Caco-2 (cell line): ENCODE data around the gene HGFAC. TPM values are rescaled to one million over a fixed set of nuclear protein-coding genes. Genes with fewer than 3 reads are reported as not detected.

Experiments used
- BruUV-seq: library from RNA; stranded (reverse); fragments of 400-500 nt; replicated peaks from 2 replicates; lab custom pipeline; 2021; lab: Mats Ljungman, UMichigan
- CTCF ChIA-PET: fragments of 300-600 bp; sonication (Branson Sonifier 250); formaldehyde crosslinking; loops from one replicate; lab custom pipeline; 2022; ENCODE audit warnings: antibody characterized with exemption; lab: Charles Lee
- POLR2A ChIA-PET: fragments of 300-600 bp; sonication (Branson Sonifier 250); formaldehyde crosslinking; loops from one replicate; lab custom pipeline; 2022; ENCODE audit warnings: antibody characterized with exemption; lab: Charles Lee
- DNase-seq, 2 experiments: peaks; one replicate each; pipeline versions ENCODE4 v3.0.0 to v3.0.0-alpha.2; 2020 to 2022
- H3K27me3 ChIP-seq: replicated peaks from 2 replicates; pipeline ENCODE4 v1.6.0; 2011; ENCODE audit warnings: low read length; ENCODE audit not compliant: control insufficient read depth, insufficient read depth
- H3K36me3 ChIP-seq: 2 replicates; pipeline ENCODE4 v1.5.1; 2011; ENCODE audit warnings: low read length; ENCODE audit not compliant: control insufficient read depth, insufficient read depth
- H3K4me1 ChIP-seq: fragments of 250-450 bp; sonication (Bioruptor Pico); 2 replicates; pipeline ENCODE4 v1.5.1; 2020; ENCODE audit warnings: mild to moderate bottlenecking
- H3K4me3 ChIP-seq: 2 replicates; pipeline ENCODE4 v1.5.1; 2011; ENCODE audit warnings: low read depth, mild to moderate bottlenecking, control low read depth, low read length
- H3K9me3 ChIP-seq: fragments of 250-450 bp; sonication (Bioruptor Pico); 2 replicates; pipeline ENCODE4 v1.5.1; 2020; ENCODE audit warnings: mild to moderate bottlenecking, moderate library complexity
- H3K27ac Mint-ChIP-seq: one replicate; pipeline ENCODE4 v1.8.0; 2022; ENCODE audit warnings: mixed read lengths; ENCODE audit not compliant: unreplicated experiment
- H3K27me3 Mint-ChIP-seq: one replicate; pipeline ENCODE4 v1.8.0; 2022; ENCODE audit warnings: mixed read lengths; ENCODE audit not compliant: insufficient read depth, unreplicated experiment
- H3K36me3 Mint-ChIP-seq: one replicate; pipeline ENCODE4 v1.8.0; 2022; ENCODE audit warnings: mild to moderate bottlenecking, mixed read lengths; ENCODE audit not compliant: insufficient read depth, unreplicated experiment
- H3K4me1 Mint-ChIP-seq: one replicate; pipeline ENCODE4 v1.8.0; 2022; ENCODE audit warnings: low read depth, mixed read lengths; ENCODE audit not compliant: unreplicated experiment
- H3K4me3 Mint-ChIP-seq: one replicate; pipeline ENCODE4 v1.8.0; 2022; ENCODE audit warnings: mild to moderate bottlenecking, moderate library complexity, mixed read lengths; ENCODE audit not compliant: unreplicated experiment
- H3K9me3 Mint-ChIP-seq: one replicate; pipeline ENCODE4 v1.8.0; 2022; ENCODE audit warnings: mixed read lengths; ENCODE audit not compliant: unreplicated experiment
- CTCF ChIP-seq, 2 experiments: fragments of 200-600 bp in 1 of 2; IDR thresholded peaks; 1 replicate in 1 of 2; 2 replicates in 1 of 2; pipeline versions ENCODE4 v1.5.1 to v1.8.0; 2011 to 2022; ENCODE audit warnings: antibody characterized with exemption in 1 of 2, control low read depth in 1 of 2, inconsistent platforms in 1 of 2, low read depth in 1 of 2, low read length in 1 of 2, mild to moderate bottlenecking in 1 of 2, moderate library complexity in 1 of 2; ENCODE audit not compliant: insufficient read depth in 1 of 2, severe bottlenecking in 1 of 2, unreplicated experiment in 1 of 2
- intact Hi-C: fragments of 100-400 bp; cut with micrococcal nuclease; formaldehyde crosslinking; loops from one replicate; pipeline ENCODE4 v1.10.0; 2022; ENCODE audit not compliant: unreplicated experiment
- total RNA-seq: library from RNA; stranded (reverse); gene quantifications from 2 replicates; pipeline ENCODE4 v1.2.3, GENCODE V29; 2022

The HGFAC gene
- total RNA-seq, 1 experiment from 2014 or later: 0.48 TPM

DNA sequence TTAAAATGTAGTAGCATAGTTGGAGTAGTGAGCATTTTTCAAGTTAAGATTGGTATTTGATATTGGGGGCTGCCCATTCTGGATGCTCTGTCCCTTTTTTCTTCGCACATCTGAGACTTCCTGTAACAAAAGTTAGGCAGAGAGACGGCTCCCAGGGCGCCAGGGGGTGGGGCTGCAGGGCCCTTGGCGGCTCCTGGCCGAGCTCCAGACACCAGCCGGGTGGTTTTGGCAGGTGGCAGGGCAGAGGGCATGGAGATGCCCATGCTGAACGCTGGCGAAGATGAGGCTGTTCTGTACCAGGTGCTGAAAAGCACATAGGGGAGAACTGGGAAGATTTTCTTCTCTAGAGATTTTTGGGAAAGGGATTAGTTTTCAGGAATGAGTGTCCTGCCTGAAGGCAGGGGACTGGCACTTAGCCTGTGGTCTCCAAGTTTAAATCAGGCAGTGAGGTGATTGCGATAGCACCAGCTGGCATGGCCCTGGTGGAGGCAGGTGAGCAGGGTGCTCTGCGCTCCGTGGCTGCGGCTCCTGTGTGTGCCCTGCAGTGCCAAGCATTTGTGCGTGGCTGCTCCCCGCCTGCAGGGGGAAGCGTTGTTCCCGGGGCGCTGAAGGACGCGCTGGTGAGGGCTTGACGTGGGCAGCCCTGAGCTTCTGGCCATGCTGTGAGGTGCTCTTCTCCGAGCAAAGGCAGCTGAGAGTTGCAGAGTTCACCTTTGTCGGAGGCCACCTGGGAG is 23.6 kb upstream of the HGFAC start:
- ChIA-PET CTCF (interaction anchor here (0.7 kb wide), 1 partner anchor 30 kb away, joined by 9 read pairs; no protein-coding TSS in a partner anchor), POLR2A (no interaction called here)
- peaks cover 5% of the 10 kb centered on the region for H3K36me3 Mint-ChIP-seq
- no TSS peak for BruUV-seq
- no peaks in the 10 kb centered on the region for H3K36me3 ChIP-seq
- DNase-seq: peak in 1 of 2 experiments; percentile 28
- no peak overlapping the region for H3K4me3 Mint-ChIP-seq
- H3K27me3 Mint-ChIP-seq: no peaks in the 10 kb centered on the region
- H3K4me3 ChIP-seq: no peak overlapping the region
- no peaks in the 10 kb centered on the region for H3K9me3 Mint-ChIP-seq
- no peaks in the 10 kb centered on the region for H3K4me1 ChIP-seq
- H3K27ac Mint-ChIP-seq: no peak overlapping the region
- peak in 1 of 2 experiments; percentile 23 for TF ChIP-seq CTCF (IDR thresholded peaks at IDR 0.05; ENCODE audit: insufficient read depth in 1 of 2, low read depth in 1 of 2, low read length in 1 of 2, severe bottlenecking in 1 of 2, unreplicated experiment in 1 of 2)
- intact Hi-C loops: no loop called here
- no peaks in the 10 kb centered on the region for H3K4me1 Mint-ChIP-seq
- H3K27me3 ChIP-seq: no peaks in the 10 kb centered on the region
- H3K9me3 ChIP-seq: no peaks in the 10 kb centered on the region

GRCh38 chr4:3419836-3420605 is 21.7 kb upstream of the HGFAC start:
- H3K4me3 Mint-ChIP-seq: no peak overlapping the region
- H3K27me3 Mint-ChIP-seq: no peaks in the 10 kb centered on the region
- POLR2A ChIA-PET: no interaction called here
- H3K4me1 ChIP-seq: no peaks in the 10 kb centered on the region
- no peaks in the 10 kb centered on the region for H3K4me1 Mint-ChIP-seq
- no peak overlapping the region for H3K27ac Mint-ChIP-seq
- CTCF ChIA-PET: no interaction called here
- peaks cover 5% of the 10 kb centered on the region for H3K36me3 Mint-ChIP-seq
- intact Hi-C loops: no loop called here
- H3K27me3 ChIP-seq: no peaks in the 10 kb centered on the region
- BruUV-seq: no TSS peak
- H3K36me3 ChIP-seq: no peaks in the 10 kb centered on the region
- no peaks in the 10 kb centered on the region for H3K9me3 Mint-ChIP-seq
- no peaks in the 10 kb centered on the region for H3K9me3 ChIP-seq
- TF ChIP-seq CTCF (IDR thresholded peaks at IDR 0.05; ENCODE audit: insufficient read depth in 1 of 2, low read depth in 1 of 2, low read length in 1 of 2, severe bottlenecking in 1 of 2, unreplicated experiment in 1 of 2): no peak
- H3K4me3 ChIP-seq: no peak overlapping the region
- DNase-seq: no peak

- peaks cover 5% of the 10 kb centered on the region for H3K36me3 Mint-ChIP-seq
- no peak for TF ChIP-seq CTCF (IDR thresholded peaks at IDR 0.05; ENCODE audit: insufficient read depth in 1 of 2, low read depth in 1 of 2, low read length in 1 of 2, severe bottlenecking in 1 of 2, unreplicated experiment in 1 of 2)
- POLR2A ChIA-PET: no interaction called here
- CTCF ChIA-PET: no interaction called here
- Histone ChIP-seq H3K9me3 (no peaks in the 10 kb centered on the region), H3K4me1 (no peaks in the 10 kb centered on the region), H3K27me3 (no peaks in the 10 kb centered on the region), H3K36me3 (no peaks in the 10 kb centered on the region), H3K4me3 (no peak overlapping the region)
- no peak overlapping the region for H3K4me3 Mint-ChIP-seq
- no peaks in the 10 kb centered on the region for H3K27me3 Mint-ChIP-seq
- no TSS peak for BruUV-seq
- intact Hi-C loops: no loop called here
- H3K27ac Mint-ChIP-seq: no peak overlapping the region
- H3K9me3 Mint-ChIP-seq: no peaks in the 10 kb centered on the region
- no peak for DNase-seq
- no peaks in the 10 kb centered on the region for H3K4me1 Mint-ChIP-seq
Observed at GRCh38 chr4:3420606-3420955, 21.2 kb upstream of the HGFAC start.
